ENCODE data around the gene RBMS3.
"Not testable (repeated sequence)": the region's sequence is repeated elsewhere in the genome, so short reads cannot be mapped to it uniquely, and the experiment has no call there.

Gene RBMS3

DNA sequence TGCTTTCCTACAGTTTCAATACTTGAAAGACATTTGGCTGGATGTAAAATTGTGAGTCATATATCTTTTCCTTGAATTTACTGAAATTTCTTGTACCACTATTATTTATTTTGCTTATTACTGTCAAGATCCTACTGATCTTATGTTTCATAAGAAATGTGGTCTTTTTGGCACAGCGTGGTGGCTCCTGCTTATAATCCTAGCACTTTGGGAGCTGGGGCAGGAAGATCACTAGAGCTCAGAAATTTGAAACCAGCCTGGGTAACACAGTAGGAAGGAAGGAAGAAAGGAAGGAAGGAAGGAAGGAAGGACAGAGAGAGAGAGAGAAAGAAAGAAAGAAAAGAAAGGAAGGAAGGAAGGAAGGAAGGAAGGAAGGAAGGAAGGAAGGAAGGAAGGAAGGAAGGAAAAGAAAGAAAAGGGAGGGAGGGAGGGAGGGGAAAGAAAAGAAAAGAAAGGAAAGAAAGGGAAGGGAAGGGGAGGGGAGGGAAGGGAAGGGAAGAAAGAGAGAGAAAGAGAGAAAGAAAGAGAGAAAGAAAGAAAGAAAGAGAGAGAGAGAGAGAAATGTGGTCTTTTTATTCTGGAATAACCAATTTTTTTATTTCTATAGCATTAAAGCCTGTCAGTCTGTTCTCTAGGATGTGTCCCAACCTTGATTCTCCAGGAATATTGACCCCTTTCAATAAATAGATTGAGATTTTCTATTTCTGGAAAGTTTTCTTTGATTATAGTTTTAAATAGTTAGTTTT lies 753.5 kb downstream of the RBMS3 start:
- in situ Hi-C loops (cut with MboI; ENCODE audit: low sequenced_read_pairs, unreplicated experiment): no loop called here
- TF ChIP-seq, protein P1, sequence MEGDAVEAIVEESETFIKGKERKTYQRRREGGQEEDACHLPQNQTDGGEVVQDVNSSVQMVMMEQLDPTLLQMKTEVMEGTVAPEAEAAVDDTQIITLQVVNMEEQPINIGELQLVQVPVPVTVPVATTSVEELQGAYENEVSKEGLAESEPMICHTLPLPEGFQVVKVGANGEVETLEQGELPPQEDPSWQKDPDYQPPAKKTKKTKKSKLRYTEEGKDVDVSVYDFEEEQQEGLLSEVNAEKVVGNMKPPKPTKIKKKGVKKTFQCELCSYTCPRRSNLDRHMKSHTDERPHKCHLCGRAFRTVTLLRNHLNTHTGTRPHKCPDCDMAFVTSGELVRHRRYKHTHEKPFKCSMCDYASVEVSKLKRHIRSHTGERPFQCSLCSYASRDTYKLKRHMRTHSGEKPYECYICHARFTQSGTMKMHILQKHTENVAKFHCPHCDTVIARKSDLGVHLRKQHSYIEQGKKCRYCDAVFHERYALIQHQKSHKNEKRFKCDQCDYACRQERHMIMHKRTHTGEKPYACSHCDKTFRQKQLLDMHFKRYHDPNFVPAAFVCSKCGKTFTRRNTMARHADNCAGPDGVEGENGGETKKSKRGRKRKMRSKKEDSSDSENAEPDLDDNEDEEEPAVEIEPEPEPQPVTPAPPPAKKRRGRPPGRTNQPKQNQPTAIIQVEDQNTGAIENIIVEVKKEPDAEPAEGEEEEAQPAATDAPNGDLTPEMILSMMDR (IDR thresholded peaks at IDR 0.05; ENCODE audit: borderline replicate concordance, control extremely low read depth, extremely low read depth, insufficient read depth, missing control alignments): no peak
- no peak for DNase-seq (ENCODE audit: low spot score)

DNA sequence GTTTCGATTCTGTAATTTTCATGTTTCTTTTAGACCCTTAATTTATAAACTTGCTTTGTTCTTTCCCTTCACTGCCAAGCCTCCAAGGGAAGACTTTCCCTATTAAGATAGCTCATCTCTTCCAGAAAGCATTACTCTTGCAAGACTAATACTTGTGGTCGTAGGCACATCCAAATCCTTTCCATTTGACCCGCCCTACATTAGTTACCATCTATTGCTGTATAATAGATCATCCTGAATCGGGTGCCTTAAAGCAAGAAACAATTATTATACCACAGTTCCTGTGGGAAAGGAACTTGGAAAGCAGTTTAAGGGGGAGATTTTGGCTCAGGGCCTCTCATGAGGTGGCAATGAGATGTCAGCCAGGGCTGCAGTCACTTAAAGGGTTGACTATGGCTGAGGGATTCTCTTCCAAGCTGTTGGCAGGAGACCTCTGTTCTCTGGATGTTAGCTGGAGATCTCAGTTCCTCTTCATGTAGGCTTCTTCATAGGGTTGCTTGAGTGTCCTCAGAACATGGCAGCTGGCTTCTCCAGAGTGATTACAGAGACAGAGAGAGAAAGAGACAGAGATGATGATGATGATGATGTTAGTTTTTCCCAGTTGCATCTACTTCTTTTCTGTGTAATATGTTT lies 755.2 kb downstream of the RBMS3 start:
- in situ Hi-C loops (cut with MboI; ENCODE audit: low sequenced_read_pairs, unreplicated experiment): no loop called here
- no peak for DNase-seq (ENCODE audit: low spot score)
- TF ChIP-seq, protein P1 (IDR thresholded peaks at IDR 0.05; ENCODE audit: borderline replicate concordance, control extremely low read depth, extremely low read depth, insufficient read depth, missing control alignments): no peak

DNA sequence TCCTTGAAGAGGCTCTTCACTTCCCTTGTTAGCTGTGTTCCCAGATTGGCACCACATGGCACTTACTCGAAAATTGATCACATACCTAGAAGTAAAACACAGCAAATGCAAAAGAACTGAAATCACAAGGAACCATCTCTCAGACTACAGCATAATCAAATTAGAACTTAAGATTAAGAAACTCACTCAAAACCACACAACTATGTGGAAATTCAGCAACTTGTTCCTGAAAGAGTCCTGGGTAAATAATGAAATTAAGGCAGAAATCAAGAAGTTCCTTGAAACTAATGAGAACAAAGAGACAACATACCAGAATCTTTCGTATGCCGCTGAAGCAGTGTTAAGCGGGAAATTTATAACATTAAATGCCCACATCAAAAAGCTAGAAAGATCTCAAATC lies 759.3 kb downstream of the RBMS3 start:
- in situ Hi-C loops (cut with MboI; ENCODE audit: low sequenced_read_pairs, unreplicated experiment): no loop called here
- TF ChIP-seq, protein P1 (IDR thresholded peaks at IDR 0.05; ENCODE audit: borderline replicate concordance, control extremely low read depth, extremely low read depth, insufficient read depth, missing control alignments): no peak
- no peak for DNase-seq (ENCODE audit: low spot score)

DNA sequence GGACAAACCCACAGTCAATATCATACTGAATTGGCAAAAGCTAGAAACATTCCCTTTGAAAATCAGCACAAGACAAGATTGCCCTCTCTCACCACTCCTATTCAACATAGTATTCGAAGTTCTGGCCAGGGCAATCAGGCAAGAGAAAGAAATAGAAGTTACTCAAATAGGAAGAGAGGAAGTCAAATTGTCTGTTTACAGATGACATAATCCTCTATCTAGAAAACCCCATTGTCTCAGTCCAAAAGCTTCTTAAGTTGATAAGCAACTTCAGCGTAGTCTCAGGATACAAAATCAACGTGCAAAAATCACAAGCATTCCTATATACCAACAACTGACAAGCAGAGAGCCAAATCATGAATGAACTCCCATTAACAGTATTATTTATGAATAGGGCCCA lies 760.6 kb downstream of the RBMS3 start:
- DNase-seq (ENCODE audit: low spot score); in situ Hi-C loops (cut with MboI; ENCODE audit: low sequenced_read_pairs, unreplicated experiment): not testable (repeated sequence)

DNA sequence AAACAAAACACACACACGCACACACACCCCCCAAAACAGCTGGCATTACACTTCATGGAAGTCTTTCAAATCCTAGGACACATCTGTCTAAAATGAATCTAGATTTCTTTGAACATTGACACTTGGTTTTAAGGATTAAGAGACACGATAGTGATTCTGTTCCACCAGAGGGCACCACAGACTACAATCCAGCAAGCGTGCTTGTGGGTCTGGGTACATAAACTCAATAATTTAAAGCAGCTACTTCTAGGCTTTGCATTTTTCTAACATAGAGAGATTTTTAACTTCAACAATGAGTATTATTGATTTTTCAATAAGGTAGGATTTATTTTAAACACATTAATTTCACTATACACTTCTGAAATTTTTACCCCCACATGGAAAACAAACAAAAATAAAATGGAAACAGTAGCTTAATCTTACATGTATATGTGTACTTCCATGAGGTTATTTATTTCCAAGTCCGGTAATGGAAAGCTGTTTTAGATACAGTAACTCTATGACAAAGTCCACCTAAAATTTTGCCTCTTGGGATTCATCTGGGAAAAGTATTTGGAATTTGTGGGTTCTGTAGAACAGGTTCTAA lies 761.5 kb downstream of the RBMS3 start:
- in situ Hi-C loops (cut with MboI; ENCODE audit: low sequenced_read_pairs, unreplicated experiment): no loop called here
- TF ChIP-seq, protein P1 (IDR thresholded peaks at IDR 0.05; ENCODE audit: borderline replicate concordance, control extremely low read depth, extremely low read depth, insufficient read depth, missing control alignments): peak; percentile 57
- DNase-seq (ENCODE audit: low spot score): peak; percentile 24

DNA sequence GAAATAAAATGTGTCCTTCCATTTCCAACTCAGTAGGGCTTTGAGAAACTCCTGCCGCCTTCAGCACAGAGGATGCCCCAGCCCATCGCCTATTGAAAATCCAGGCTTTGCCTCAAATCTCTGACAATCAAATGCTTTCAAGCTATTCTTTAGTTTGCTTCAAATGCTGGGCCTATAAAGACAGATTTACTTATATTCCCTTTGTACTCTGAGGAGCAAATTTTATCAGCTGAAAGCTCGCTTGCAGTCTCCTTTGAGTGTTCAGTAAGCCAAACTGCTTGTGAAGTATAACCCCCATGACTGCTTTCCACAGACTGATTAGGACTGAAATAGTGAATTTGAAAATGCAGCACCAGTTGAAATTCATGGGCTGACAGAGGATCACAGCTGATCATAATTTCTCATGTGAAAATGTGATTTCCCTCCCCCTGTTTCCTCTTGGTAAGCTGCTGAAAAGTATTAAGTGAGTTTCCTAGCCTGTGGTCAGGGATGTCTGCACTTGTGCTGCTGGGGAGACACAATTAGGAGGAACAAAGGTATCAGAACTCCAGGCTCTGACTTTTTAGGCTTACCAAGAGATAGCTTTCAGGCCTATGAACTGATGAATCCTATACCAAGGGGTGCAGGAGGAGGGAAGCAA lies 762.2 kb downstream of the RBMS3 start:
- TF ChIP-seq, protein P1 (IDR thresholded peaks at IDR 0.05; ENCODE audit: borderline replicate concordance, control extremely low read depth, extremely low read depth, insufficient read depth, missing control alignments): no peak
- DNase-seq (ENCODE audit: low spot score): no peak
- in situ Hi-C loops (cut with MboI; ENCODE audit: low sequenced_read_pairs, unreplicated experiment): no loop called here
